Prostate gland (tissue), 2 donors: ENCODE data around the gene EDEM3. TPM values are rescaled to one million over a fixed set of nuclear protein-coding genes. Genes with fewer than 3 reads are reported as not detected.
A peak's percentile ranks its signal among the peaks of the same experiment; 100 is the strongest.

ENCODE experiments used
- DNase-seq: peaks from one replicate; pipeline ENCODE4 v3.0.0-alpha.2; 2019; ENCODE audit warnings: low spot score
- H3K27ac ChIP-seq, 2 donors: fragments of 200-600 bp; sonication (generic); 2 replicates each; pipeline ENCODE4 v1.5.1; 2017 to 2019
- H3K27me3 ChIP-seq: fragments of 200-600 bp; sonication (generic); replicated peaks from 2 replicates; pipeline ENCODE4 v1.5.1; 2019; ENCODE audit not compliant: insufficient read depth
- H3K36me3 ChIP-seq, 2 donors: fragments of 200-600 bp; sonication (generic); 1 replicate in 1 of 2; 2 replicates in 1 of 2; pipeline versions ENCODE4 v1.5.1 to v1.8.1; 2017 to 2019
- H3K4me1 ChIP-seq: fragments of 200-600 bp; sonication (generic); replicated peaks from 2 replicates; pipeline ENCODE4 v1.5.1; 2019
- H3K4me3 ChIP-seq, 2 donors: fragments of 200-600 bp; sonication (generic); 2 replicates each; pipeline ENCODE4 v1.5.1; 2017 to 2019
- H3K9me3 ChIP-seq: fragments of 200-600 bp; sonication (generic); 2 replicates; pipeline ENCODE4 v1.5.1; 2017
- POLR2A ChIP-seq: fragments of 450-650 bp; IDR thresholded peaks from one replicate; pipeline ENCODE4 v1.6.1; 2016; ENCODE audit warnings: antibody characterized with exemption, mild to moderate bottlenecking
- POLR2AphosphoS5 ChIP-seq: sonication (generic); formaldehyde crosslinking; IDR thresholded peaks from one replicate; pipeline ENCODE4 v1.6.1; 2017; ENCODE audit warnings: antibody characterized with exemption
- WGBS: methylation state at CpG from one replicate; pipeline ENCODE4 v1.1.5; 2018; 5-methylcytosine and 5-hydroxymethylcytosine counted together
- intact Hi-C: fragments of 100-400 bp; cut with DNase I; formaldehyde crosslinking; loops from one replicate; pipeline ENCODE4 v1.14.2; 2022
- total RNA-seq, 2 donors: library from RNA; depleted of rRNA; stranded (reverse); fragments of >200 nt; gene quantifications; one replicate each; pipeline ENCODE4 v1.1.0, GENCODE V29; 2016
- TF ChIP-seq, protein P1 (sequence below), 4 experiments: fragments of 200-600 bp in 2 of 4; fragments of 450-650 bp in 2 of 4; sonication (generic) in 2 of 4; IDR thresholded peaks; 1 replicate in 3 of 4; 2 replicates in 1 of 4; pipeline ENCODE4 v1.5.1; 2016 to 2019; ENCODE audit warnings: antibody characterized with exemption in 4 of 4, mild to moderate bottlenecking in 2 of 4, moderate library complexity in 2 of 4

The EDEM3 gene
- total RNA-seq, 2 donors from 2014 or later = 31.1 to 55.3 TPM

DNA sequence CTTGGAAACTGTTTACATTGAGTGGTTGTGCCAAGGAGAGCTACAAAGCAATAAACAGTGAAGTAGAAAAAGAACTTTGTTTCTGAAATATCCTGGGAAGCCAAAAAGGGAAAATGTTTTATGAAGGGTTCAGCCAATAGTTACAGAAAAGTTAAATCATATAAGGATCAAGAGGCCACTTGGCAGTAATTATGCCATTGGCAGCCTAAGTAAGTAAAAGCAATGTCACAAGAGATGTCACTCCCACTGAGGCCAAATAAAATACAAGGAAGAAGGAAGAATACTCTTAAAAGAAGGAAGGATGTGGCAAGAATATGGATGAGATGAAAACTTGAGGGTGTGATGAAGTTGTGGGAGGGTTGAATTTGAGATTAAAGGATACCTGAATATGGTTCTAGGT, 45.2 kb downstream of the EDEM3 start:
- no peak overlapping the region for H3K27ac ChIP-seq
- TF ChIP-seq, protein P1, sequence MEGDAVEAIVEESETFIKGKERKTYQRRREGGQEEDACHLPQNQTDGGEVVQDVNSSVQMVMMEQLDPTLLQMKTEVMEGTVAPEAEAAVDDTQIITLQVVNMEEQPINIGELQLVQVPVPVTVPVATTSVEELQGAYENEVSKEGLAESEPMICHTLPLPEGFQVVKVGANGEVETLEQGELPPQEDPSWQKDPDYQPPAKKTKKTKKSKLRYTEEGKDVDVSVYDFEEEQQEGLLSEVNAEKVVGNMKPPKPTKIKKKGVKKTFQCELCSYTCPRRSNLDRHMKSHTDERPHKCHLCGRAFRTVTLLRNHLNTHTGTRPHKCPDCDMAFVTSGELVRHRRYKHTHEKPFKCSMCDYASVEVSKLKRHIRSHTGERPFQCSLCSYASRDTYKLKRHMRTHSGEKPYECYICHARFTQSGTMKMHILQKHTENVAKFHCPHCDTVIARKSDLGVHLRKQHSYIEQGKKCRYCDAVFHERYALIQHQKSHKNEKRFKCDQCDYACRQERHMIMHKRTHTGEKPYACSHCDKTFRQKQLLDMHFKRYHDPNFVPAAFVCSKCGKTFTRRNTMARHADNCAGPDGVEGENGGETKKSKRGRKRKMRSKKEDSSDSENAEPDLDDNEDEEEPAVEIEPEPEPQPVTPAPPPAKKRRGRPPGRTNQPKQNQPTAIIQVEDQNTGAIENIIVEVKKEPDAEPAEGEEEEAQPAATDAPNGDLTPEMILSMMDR (IDR thresholded peaks at IDR 0.05) = no peak
- TF ChIP-seq POLR2AphosphoS5 (no peak), POLR2A (no peak)
- H3K4me1 ChIP-seq = no peaks in the 10 kb centered on the region
- no peaks in the 10 kb centered on the region for H3K9me3 ChIP-seq
- intact Hi-C loops = no loop called here
- H3K4me3 ChIP-seq = no peak overlapping the region
- H3K27me3 ChIP-seq = no peaks in the 10 kb centered on the region
- no peaks in the 10 kb centered on the region for H3K36me3 ChIP-seq
- DNase-seq = no peak

DNA sequence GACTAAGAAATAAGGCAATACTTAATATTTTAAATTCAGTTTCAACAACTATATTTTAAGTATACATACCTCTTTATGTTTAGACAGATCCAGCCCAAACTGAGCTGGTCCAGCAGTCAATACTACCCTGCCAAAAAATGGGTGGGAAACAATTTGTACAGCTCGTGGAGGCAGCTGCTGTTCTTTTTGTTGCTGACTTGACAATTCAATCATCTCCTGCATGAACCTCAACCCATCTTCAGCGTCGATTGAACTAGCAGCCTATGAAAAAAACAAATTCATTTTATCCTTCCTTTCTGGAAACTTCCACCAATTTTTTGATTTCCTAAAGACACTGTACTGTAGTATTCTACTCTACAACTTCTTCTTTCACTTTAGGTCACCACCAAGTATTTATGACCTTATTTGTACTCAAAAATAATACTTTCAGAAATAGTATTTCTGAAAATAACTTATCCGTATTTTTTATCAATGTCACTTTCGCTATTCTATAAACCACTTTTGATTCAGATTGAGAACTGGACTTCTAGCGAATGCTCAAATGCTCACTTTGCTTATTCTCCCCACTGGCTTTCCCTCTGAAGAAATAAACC, 46.5 kb downstream of the EDEM3 start:
- Histone ChIP-seq H3K36me3 (no peaks in the 10 kb centered on the region), H3K27me3 (no peaks in the 10 kb centered on the region), H3K4me3 (no peak overlapping the region), H3K9me3 (no peaks in the 10 kb centered on the region), H3K27ac (no peak overlapping the region), H3K4me1 (no peaks in the 10 kb centered on the region)
- 83% methylated on average over 6 of the region's 6 CpGs for WGBS
- intact Hi-C loops = no loop called here
- no peak for DNase-seq
- TF ChIP-seq POLR2A (no peak), POLR2AphosphoS5 (no peak)
- TF ChIP-seq, protein P1 (IDR thresholded peaks at IDR 0.05) = no peak

DNA sequence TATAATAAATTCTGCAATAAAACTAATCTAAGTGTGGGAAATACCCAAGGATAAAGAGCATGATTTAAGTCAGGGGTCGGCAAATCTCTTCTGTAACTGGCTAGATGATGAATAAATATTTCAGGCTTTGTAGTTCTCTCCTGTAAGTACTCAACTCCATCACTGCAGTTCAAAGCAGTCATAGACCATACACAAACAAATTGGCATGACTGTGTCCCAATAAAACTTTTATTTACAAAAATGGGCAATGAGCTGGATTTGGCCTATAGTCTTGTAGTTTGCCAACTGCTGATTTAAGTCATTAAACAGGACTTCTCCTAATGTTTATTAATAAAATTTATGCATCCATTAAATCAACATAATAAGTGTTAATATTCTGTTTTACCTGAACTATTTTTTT, 49.4 kb downstream of the EDEM3 start:
- Histone ChIP-seq H3K27me3 (no peaks in the 10 kb centered on the region), H3K4me3 (no peak overlapping the region), H3K9me3 (no peaks in the 10 kb centered on the region), H3K36me3 (no peaks in the 10 kb centered on the region), H3K27ac (no peak overlapping the region), H3K4me1 (no peaks in the 10 kb centered on the region)
- DNase-seq = no peak
- intact Hi-C loops = no loop called here
- peak; percentile 54 for TF ChIP-seq POLR2AphosphoS5
- TF ChIP-seq, protein P1 (IDR thresholded peaks at IDR 0.05) = no peak
- 38% methylated on average over 1 of the region's 1 CpG for WGBS

DNA sequence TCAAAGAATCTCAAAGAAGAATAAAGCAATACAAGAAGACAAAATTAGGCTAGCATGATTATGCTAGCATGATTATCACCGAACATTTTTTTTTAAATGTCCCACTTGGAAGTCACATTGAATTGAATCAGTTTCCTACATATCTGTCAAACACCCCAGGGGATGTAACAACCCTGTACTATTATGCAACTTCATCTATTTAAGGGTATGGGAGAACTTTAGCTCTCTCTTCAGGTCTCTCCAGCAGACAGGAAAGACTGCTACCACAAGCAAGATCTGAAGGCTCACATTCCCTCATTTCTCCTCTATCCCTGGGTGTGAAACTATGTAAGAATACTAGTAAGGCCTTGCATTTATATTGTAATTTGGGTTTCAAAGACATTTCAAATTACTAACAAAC, 52.8 kb downstream of the EDEM3 start:
- DNase-seq = no peak
- Histone ChIP-seq H3K36me3 (no peaks in the 10 kb centered on the region), H3K4me3 (no peak overlapping the region), H3K27ac (no peak overlapping the region), H3K27me3 (no peaks in the 10 kb centered on the region), H3K4me1 (no peaks in the 10 kb centered on the region), H3K9me3 (no peaks in the 10 kb centered on the region)
- WGBS = 64% methylated on average over 1 of the region's 1 CpG
- TF ChIP-seq POLR2AphosphoS5 (no peak), POLR2A (no peak)
- TF ChIP-seq, protein P1 (IDR thresholded peaks at IDR 0.05) = no peak
- intact Hi-C loops = no loop called here

DNA sequence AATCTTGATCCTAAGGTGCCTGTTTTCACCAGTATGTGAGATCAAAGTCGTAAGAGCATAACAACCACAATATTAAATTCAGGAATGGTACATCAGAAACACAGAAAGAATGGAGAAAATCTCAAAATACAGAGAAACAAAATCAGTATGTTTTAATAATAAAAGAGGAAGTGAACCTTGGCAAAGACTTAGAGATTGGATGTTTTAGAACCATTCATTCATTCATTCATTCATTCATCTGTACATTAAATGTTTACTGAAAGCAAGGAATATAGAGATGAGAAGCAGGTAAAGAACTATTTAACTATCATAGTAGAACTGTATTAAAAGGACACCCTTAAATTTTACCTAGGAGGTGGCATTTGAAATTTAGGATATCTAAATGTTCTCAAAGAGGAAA, 55.7 kb downstream of the EDEM3 start:
- H3K27me3 ChIP-seq = no peaks in the 10 kb centered on the region
- no peak overlapping the region for H3K27ac ChIP-seq
- H3K9me3 ChIP-seq = no peaks in the 10 kb centered on the region
- intact Hi-C loops = no loop called here
- no peak for DNase-seq
- WGBS = 100% methylated on average over 1 of the region's 1 CpG
- no peaks in the 10 kb centered on the region for H3K4me1 ChIP-seq
- TF ChIP-seq POLR2AphosphoS5 (no peak), POLR2A (no peak)
- TF ChIP-seq, protein P1 (IDR thresholded peaks at IDR 0.05) = no peak
- H3K4me3 ChIP-seq = no peak overlapping the region
- no peaks in the 10 kb centered on the region for H3K36me3 ChIP-seq
